SK-N-MC (cell line): ENCODE results near the gene PRKRA.

Source experiments
- EZH2 ChIP-seq: fragments of 200-600 bp; sonication (generic); IDR thresholded peaks from one replicate; pipeline ENCODE4 v1.6.1; 2017; ENCODE audit warnings: antibody characterized with exemption
- POLR2AphosphoS5 ChIP-seq: IDR thresholded peaks from 2 replicates; pipeline ENCODE4 v1.6.1; 2012; ENCODE audit warnings: mild to moderate bottlenecking, low read depth, low read length, borderline replicate concordance

- TF ChIP-seq POLR2AphosphoS5: no peak
- TF ChIP-seq EZH2: no peak
Observed at GRCh38 chr2:178452334-178452733, 1.4 kb upstream of the PRKRA start.
